ENCODE data around the gene OR10H2. TPM values are rescaled to one million over a fixed set of nuclear protein-coding genes. Genes with fewer than 3 reads are reported as not detected.
"Not testable (repeated sequence)": the region's sequence is repeated elsewhere in the genome, so short reads cannot be mapped to it uniquely, and the experiment has no call there.

OR10H2 gene
- total and polyA plus RNA-seq, 3 experiments from 2014 or later: not detected

GRCh38 chr19:15774159-15774558, 46.3 kb downstream of the OR10H2 start:
- H3K9me3 Mint-ChIP-seq; H3K27ac Mint-ChIP-seq; POLR2A ChIA-PET; H3K9me3 ChIP-seq (ENCODE audit: low read length); H3K27ac ChIP-seq (ENCODE audit: low read depth, low read length); DNase-seq; H3K4me1 ChIP-seq (ENCODE audit: insufficient read depth, low read length); H3K36me3 ChIP-seq (ENCODE audit: insufficient read depth, low read length); H3K4me1 Mint-ChIP-seq; CTCF ChIA-PET; H3K27me3 ChIP-seq (ENCODE audit: insufficient read depth, low read length, poor library complexity, severe bottlenecking); H3K4me3 ChIP-seq (ENCODE audit: low read length); H3K4me3 Mint-ChIP-seq: not testable (repeated sequence)
- Mint-ChIP-seq H3K36me3 (peaks cover 0 to 12% (median 0%) of the 10 kb centered on the region in 3 donors), H3K27me3 (peaks cover 31 to 65% of the 10 kb centered on the region in 2 donors)

GRCh38 chr19:15775249-15775648, 47.4 kb downstream of the OR10H2 start:
- Histone ChIP-seq H3K36me3 (ENCODE audit: insufficient read depth, low read length) (no peaks in the 10 kb centered on the region), H3K27me3 (ENCODE audit: insufficient read depth, low read length, poor library complexity, severe bottlenecking) (peaks cover 7% of the 10 kb centered on the region), H3K27ac (ENCODE audit: low read depth, low read length) (no peak overlapping the region), H3K9me3 (ENCODE audit: low read length) (no peaks in the 10 kb centered on the region), H3K4me1 (ENCODE audit: insufficient read depth, low read length) (no peaks in the 10 kb centered on the region), H3K4me3 (ENCODE audit: low read length) (no peak overlapping the region)
- peaks cover 0 to 8% (median 0%) of the 10 kb centered on the region in 3 donors for H3K36me3 Mint-ChIP-seq
- H3K4me3 Mint-ChIP-seq: no peak overlapping the region
- H3K27ac Mint-ChIP-seq: no peak overlapping the region
- peaks cover 29 to 57% of the 10 kb centered on the region in 2 donors for H3K27me3 Mint-ChIP-seq
- H3K9me3 Mint-ChIP-seq: peaks cover 0 to 3% (median 0%) of the 10 kb centered on the region in 5 donors
- ChIA-PET CTCF (no interaction called here), POLR2A (no interaction called here)
- DNase-seq: no peak
- no peaks in the 10 kb centered on the region for H3K4me1 Mint-ChIP-seq

DNA sequence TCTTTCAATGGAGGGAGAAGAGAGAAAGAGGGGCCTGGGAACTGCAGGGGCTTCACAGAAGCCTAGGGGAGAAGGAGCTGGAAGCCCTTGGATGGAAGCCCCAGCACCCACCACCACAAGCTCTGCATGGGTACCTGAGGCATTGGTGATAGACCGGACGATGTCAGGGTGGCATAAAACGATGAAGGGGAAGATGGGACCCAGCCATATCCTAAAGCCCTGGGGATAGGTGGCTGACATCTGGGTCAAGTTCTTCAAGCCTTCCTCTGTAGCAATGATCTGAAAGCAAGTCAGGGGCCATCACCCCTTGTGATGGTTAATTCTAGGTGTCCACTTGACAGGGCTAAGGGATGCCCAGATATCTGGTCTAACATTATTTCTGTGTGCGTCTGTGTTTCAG, 48.4 kb downstream of the OR10H2 start:
- POLR2A ChIA-PET: no interaction called here
- H3K4me3 ChIP-seq (ENCODE audit: low read length): no peak overlapping the region
- CTCF ChIA-PET: no interaction called here

GRCh38 chr19:15776991-15777970, 49.5 kb downstream of the OR10H2 start:
- H3K36me3 ChIP-seq (ENCODE audit: insufficient read depth, low read length): no peaks in the 10 kb centered on the region
- H3K27me3 ChIP-seq (ENCODE audit: insufficient read depth, low read length, poor library complexity, severe bottlenecking): peaks cover 7% of the 10 kb centered on the region
- POLR2A ChIA-PET: no interaction called here
- peaks cover 0 to 4% (median 0%) of the 10 kb centered on the region in 3 donors for H3K36me3 Mint-ChIP-seq
- no peak overlapping the region for H3K4me3 Mint-ChIP-seq
- H3K27ac ChIP-seq (ENCODE audit: low read depth, low read length): no peak overlapping the region
- H3K9me3 ChIP-seq (ENCODE audit: low read length): no peaks in the 10 kb centered on the region
- peaks cover 0 to 7% (median 2%) of the 10 kb centered on the region in 3 donors for H3K4me1 Mint-ChIP-seq
- CTCF ChIA-PET: no interaction called here
- H3K27ac Mint-ChIP-seq: peak overlapping the region in 3 of 8 donors; percentile 5 to 88 (median 82)
- no peak overlapping the region for H3K4me3 ChIP-seq (ENCODE audit: low read length)
- DNase-seq: no peak
- no peaks in the 10 kb centered on the region for H3K4me1 ChIP-seq (ENCODE audit: insufficient read depth, low read length)
- peaks cover 25 to 40% of the 10 kb centered on the region in 2 donors for H3K27me3 Mint-ChIP-seq
- H3K9me3 Mint-ChIP-seq: peaks cover 0 to 3% (median 0%) of the 10 kb centered on the region in 5 donors

More for the DNA sequence above, 48.4 kb downstream of the OR10H2 start:
- H3K27me3 Mint-ChIP-seq: peaks cover 26 to 50% of the 10 kb centered on the region in 2 donors
- Histone ChIP-seq H3K27ac (ENCODE audit: low read depth, low read length) (no peak overlapping the region), H3K36me3 (ENCODE audit: insufficient read depth, low read length) (no peaks in the 10 kb centered on the region), H3K9me3 (ENCODE audit: low read length) (no peaks in the 10 kb centered on the region), H3K27me3 (ENCODE audit: insufficient read depth, low read length, poor library complexity, severe bottlenecking) (peaks cover 7% of the 10 kb centered on the region), H3K4me1 (ENCODE audit: insufficient read depth, low read length) (no peaks in the 10 kb centered on the region)
- H3K4me1 Mint-ChIP-seq: peaks cover 0 to 7% (median 2%) of the 10 kb centered on the region in 3 donors
- DNase-seq: no peak
- peaks cover 0 to 3% (median 0%) of the 10 kb centered on the region in 5 donors for H3K9me3 Mint-ChIP-seq
- no peak overlapping the region for H3K4me3 Mint-ChIP-seq
- peak overlapping the region in 1 of 8 donors; percentile 47 for H3K27ac Mint-ChIP-seq
- H3K36me3 Mint-ChIP-seq: peaks cover 0 to 7% (median 0%) of the 10 kb centered on the region in 3 donors

Other genes with a start within 250 kb of the OR10H2 start
- gene PGLYRP2, start 248.5 kb upstream of the OR10H2 start, total RNA-seq: under 1 TPM in 1 of 2 experiments, not detected in 1; 0.13 TPM
- gene PGLYRP2, start 248.5 kb upstream of the OR10H2 start, polyA plus RNA-seq: 0.49 TPM
- gene CYP4F22, start 219.5 kb upstream of the OR10H2 start, total RNA-seq: under 1 TPM; 0.71 to 0.79 TPM
- gene CYP4F22, start 219.5 kb upstream of the OR10H2 start, polyA plus RNA-seq: 5.1 TPM
- not detected for gene CYP4F8, start 112.8 kb upstream of the OR10H2 start, total RNA-seq
- not detected for gene CYP4F8, start 112.8 kb upstream of the OR10H2 start, polyA plus RNA-seq
- gene CYP4F3, start 87.1 kb upstream of the OR10H2 start, total RNA-seq: under 1 TPM; 0.16 to 0.28 TPM
- not detected for gene CYP4F3, start 87.1 kb upstream of the OR10H2 start, polyA plus RNA-seq
- 1 to 10 TPM in 1 of 2 experiments, under 1 TPM in 1; 0.93 to 1.3 TPM for gene CYP4F12, start 54.9 kb upstream of the OR10H2 start, total RNA-seq
- gene CYP4F12, start 54.9 kb upstream of the OR10H2 start, polyA plus RNA-seq: not detected
- gene OR10H3, start 10.0 kb downstream of the OR10H2 start, total RNA-seq: not detected
- gene OR10H3, start 10.0 kb downstream of the OR10H2 start, polyA plus RNA-seq: not detected
- not detected for gene OR10H5, start 59.6 kb downstream of the OR10H2 start, total RNA-seq
- not detected for gene OR10H5, start 59.6 kb downstream of the OR10H2 start, polyA plus RNA-seq
- not detected for gene OR10H1, start 87.6 kb downstream of the OR10H2 start, total RNA-seq
- gene OR10H1, start 87.6 kb downstream of the OR10H2 start, polyA plus RNA-seq: not detected
- gene CYP4F2, start 170.1 kb downstream of the OR10H2 start, total RNA-seq: not detected
- gene CYP4F2, start 170.1 kb downstream of the OR10H2 start, polyA plus RNA-seq: not detected
- not detected for gene CYP4F11, start 206.5 kb downstream of the OR10H2 start, total RNA-seq
- gene CYP4F11, start 206.5 kb downstream of the OR10H2 start, polyA plus RNA-seq: not detected
- gene OR10H4, start 221.0 kb downstream of the OR10H2 start, total RNA-seq: not detected
- not detected for gene OR10H4, start 221.0 kb downstream of the OR10H2 start, polyA plus RNA-seq